Measurements from ENCODE around the gene PADI2.

PADI2 gene

DNA sequence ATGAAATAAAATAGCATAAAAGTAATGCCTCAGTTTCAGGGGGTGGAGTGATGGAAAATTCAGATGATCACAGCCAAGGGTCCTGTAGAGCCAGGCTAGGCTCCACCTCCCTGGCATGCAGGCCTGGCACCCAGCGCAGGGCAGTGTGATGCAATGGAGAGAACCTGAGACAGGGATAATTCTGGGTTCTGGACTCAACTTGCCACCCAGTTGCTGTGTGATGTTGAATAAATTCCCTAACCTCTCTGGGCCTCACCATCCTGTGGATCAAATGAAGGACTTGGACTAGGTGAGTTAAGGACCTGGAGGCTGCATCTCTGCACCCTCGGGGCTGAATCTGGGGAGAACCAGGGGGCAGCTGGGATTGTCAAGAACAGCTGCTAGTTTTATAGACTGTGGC, 17.0 kb downstream of the PADI2 start:
- no peak for TF ChIP-seq CTCF (IDR thresholded peaks at IDR 0.05; ENCODE audit: extremely low read depth, missing control alignments)
- no peak for DNase-seq (ENCODE audit: low spot score)

GRCh38 chr1:17101261-17101660, 18.0 kb downstream of the PADI2 start:
- no peak for TF ChIP-seq CTCF (IDR thresholded peaks at IDR 0.05; ENCODE audit: extremely low read depth, missing control alignments)
- no peak for DNase-seq (ENCODE audit: low spot score)

- TF ChIP-seq CTCF (IDR thresholded peaks at IDR 0.05; ENCODE audit: extremely low read depth, missing control alignments), result no peak
- no peak for DNase-seq (ENCODE audit: low spot score)
These were observed 19.5 kb downstream of the PADI2 start for GRCh38 chr1:17099616-17100340.

- no peak for TF ChIP-seq CTCF (IDR thresholded peaks at IDR 0.05; ENCODE audit: extremely low read depth, missing control alignments)
- DNase-seq (ENCODE audit: low spot score), result no peak
These were observed 20.6 kb downstream of the PADI2 start for GRCh38 chr1:17098446-17099317.

DNA sequence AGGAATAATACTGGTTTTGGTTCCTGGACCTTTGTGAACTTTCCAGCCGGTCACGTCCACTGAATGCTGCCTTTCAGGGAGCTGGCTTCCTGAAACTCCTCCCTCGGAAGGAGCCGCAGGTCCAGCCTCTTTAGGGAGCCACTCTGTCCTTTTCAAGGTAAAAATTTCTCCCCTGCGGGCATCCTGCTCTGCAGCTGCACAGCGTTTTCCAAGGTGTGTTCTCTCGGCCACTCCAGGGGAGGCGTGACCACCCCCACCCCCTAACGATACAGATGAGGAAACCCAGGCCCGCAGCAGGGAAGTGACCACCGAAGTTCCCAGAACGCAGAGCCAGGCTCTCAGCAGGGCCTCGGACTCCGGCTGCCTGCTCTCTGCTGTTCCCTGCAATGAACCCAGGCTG, 21.5 kb downstream of the PADI2 start:
- no peak for TF ChIP-seq CTCF (IDR thresholded peaks at IDR 0.05; ENCODE audit: extremely low read depth, missing control alignments)
- DNase-seq (ENCODE audit: low spot score), result no peak

DNA sequence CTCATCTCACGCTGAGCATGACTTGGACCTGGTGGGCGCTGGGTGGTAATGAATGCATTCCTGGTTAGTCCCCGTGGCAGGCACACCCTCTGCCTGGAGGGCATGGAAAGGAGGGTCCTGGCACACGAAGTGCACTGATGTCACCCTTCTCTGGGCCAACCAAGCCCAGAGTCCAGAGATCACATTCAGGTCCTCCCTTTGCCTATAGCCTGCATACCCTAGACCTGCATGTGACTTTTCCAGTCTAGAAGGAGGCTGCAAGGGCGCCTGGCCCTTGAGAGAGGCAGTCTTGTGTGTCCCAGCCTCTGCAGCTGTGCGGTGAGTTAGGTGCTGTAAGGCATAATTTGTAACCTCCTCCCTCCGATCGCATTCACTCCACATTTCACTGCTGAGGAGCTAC, 22.1 kb downstream of the PADI2 start:
- DNase-seq (ENCODE audit: low spot score), result no peak
- TF ChIP-seq CTCF (IDR thresholded peaks at IDR 0.05; ENCODE audit: extremely low read depth, missing control alignments), result no peak

DNA sequence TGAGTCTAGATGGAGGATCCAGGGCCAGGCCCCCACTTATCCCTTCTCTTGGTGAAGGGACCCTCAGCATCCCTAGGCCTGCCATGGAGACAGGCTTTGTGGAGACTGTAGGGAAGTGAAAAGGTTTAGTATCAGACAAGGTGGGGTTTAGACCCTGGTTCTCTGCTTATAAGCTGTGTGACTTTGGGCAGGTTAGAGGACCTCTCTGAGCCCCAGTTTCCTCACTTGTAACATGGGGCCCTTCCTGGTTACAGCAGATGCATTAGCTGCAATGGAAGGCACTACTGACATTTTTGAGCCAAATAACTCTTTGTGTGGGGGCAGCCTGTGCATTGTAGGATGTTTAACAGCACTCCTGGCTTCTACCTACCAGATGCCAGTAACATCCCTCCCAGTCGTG, 22.7 kb downstream of the PADI2 start:
- DNase-seq (ENCODE audit: low spot score), result no peak
- no peak for TF ChIP-seq CTCF (IDR thresholded peaks at IDR 0.05; ENCODE audit: extremely low read depth, missing control alignments)
